Activated T-cell treated with anti-CD3 and anti-CD28 coated beads, Interleukin-2, amount 50 U/mL, for 72 hours (primary cell): ENCODE results near the gene PCDHGB7. TPM values are rescaled to one million over a fixed set of nuclear protein-coding genes. Genes with fewer than 3 reads are reported as not detected.
"Not testable (repeated sequence)": the region's sequence is repeated elsewhere in the genome, so short reads cannot be mapped to it uniquely, and the experiment has no call there.

ENCODE experiments used
- ATAC-seq, 2 donors: fragments of 150-1000 bp; cut with Tn5 transposase; replicated peaks in 1 of 2; 2 replicates each; pipeline ENCODE4 v1.10.0; 2021; ENCODE audit warnings: moderate library complexity in 2 of 2, mild to moderate bottlenecking in 1 of 2
- DNase-seq, 2 donors: peaks; one replicate each; pipeline ENCODE4 v3.0.0; 2021 to 2022; ENCODE audit warnings: mixed read lengths in 1 of 2
- H3K27ac Mint-ChIP-seq: one replicate; pipeline ENCODE4 v1.8.0; 2022; ENCODE audit warnings: mild to moderate bottlenecking, moderate library complexity, mixed read lengths
- H3K27me3 Mint-ChIP-seq: one replicate; pipeline ENCODE4 v1.8.0; 2022; ENCODE audit warnings: low read depth, mixed read lengths
- H3K36me3 Mint-ChIP-seq, 2 donors: one replicate each; pipeline ENCODE4 v1.8.0; 2022; ENCODE audit warnings: mixed read lengths in 2 of 2, mild to moderate bottlenecking in 1 of 2; ENCODE audit not compliant: insufficient read depth in 2 of 2
- H3K4me1 Mint-ChIP-seq: one replicate; pipeline ENCODE4 v1.8.0; 2022; ENCODE audit warnings: low read depth, mixed read lengths
- H3K4me3 Mint-ChIP-seq, 2 donors: one replicate each; pipeline ENCODE4 v1.8.0; 2022; ENCODE audit warnings: mild to moderate bottlenecking in 2 of 2, mixed read lengths in 2 of 2, moderate library complexity in 2 of 2
- H3K9me3 Mint-ChIP-seq, 2 donors: one replicate each; pipeline ENCODE4 v1.8.0; 2022; ENCODE audit warnings: mixed read lengths in 2 of 2
- total RNA-seq, 2 donors: library from RNA; stranded (reverse); gene quantifications; one replicate each; pipeline ENCODE4 v1.2.3, GENCODE V29; 2022

Gene PCDHGB7
- total RNA-seq, 2 donors from 2014 or later = 0.17 TPM; not detected in 1

DNA sequence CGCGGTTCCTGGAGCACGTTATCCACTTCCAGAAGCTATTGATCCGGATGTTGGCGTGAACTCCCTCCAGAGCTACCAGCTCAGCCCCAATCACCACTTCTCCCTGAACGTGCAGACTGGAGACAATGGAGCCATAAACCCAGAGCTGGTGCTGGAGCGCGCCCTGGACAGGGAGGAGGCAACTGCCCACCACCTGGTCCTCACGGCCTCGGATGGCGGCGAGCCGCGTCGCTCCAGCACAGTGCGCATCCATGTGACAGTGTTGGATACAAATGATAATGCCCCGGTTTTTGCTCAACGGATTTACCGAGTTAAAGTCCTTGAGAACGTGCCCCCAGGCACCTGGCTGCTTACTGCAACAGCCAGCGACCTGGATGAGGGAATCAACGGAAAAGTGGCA lies 14.1 kb upstream of the PCDHGB7 start:
- H3K4me3 Mint-ChIP-seq = no peak overlapping the region
- H3K4me1 Mint-ChIP-seq = peaks cover 10% of the 10 kb centered on the region
- peaks cover 4 to 6% of the 10 kb centered on the region in 2 donors for H3K9me3 Mint-ChIP-seq
- peaks cover 83% of the 10 kb centered on the region for H3K27me3 Mint-ChIP-seq
- no peak overlapping the region for H3K27ac Mint-ChIP-seq
- H3K36me3 Mint-ChIP-seq = peaks cover 17 to 24% of the 10 kb centered on the region in 2 donors
- ATAC-seq = no peak
- no peak for DNase-seq

DNA sequence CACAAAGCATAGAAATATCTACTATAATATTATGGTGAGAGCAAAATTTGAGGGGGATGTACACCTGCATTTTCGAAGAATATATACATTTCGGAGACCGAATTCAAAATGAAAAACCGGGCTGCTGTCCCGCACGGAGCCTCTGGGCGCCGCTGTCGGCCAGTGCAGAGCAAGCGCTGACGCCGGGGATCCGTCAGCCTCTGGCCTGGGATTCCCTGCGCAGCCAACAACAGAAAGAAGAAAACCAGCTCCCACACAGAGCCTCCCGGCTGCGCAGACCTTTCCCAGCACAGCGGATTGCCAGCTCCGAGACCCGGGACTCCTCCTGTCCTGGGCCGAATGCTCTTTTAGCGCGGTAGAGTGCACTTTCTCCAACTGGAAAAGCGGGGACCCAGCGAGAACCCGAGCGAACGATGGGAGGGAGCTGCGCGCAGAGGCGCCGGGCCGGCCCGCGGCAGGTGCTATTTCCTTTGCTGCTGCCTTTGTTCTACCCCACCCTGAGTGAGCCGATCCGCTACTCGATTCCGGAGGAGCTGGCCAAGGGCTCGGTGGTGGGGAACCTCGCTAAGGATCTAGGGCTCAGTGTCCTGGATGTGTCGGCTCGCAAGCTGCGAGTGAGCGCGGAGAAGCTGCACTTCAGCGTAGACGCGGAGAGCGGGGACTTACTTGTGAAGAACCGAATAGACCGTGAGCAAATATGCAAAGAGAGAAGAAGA lies 9.5 kb upstream of the PCDHGB7 start, which contains the start of gene PCDHGB6:
PCDHGB6 (plus strand) TSS at position 232 of the 716 bp plus-strand sequence; CDS start at position 414, 182 bp downstream.
- Mint-ChIP-seq H3K9me3 (peaks cover 8 to 11% of the 10 kb centered on the region in 2 donors), H3K27ac (peak within 1 kb of the TSS; percentile 68), H3K27me3 (peaks cover 81% of the 10 kb centered on the region), H3K4me3 (peak within 1 kb of the TSS; percentile 58 to 67), H3K4me1 (peaks cover 13% of the 10 kb centered on the region), H3K36me3 (peaks cover 14 to 27% of the 10 kb centered on the region in 2 donors)
- ATAC-seq (peak; percentile 55 to 59), DNase-seq (peak; percentile 41 to 53)

DNA sequence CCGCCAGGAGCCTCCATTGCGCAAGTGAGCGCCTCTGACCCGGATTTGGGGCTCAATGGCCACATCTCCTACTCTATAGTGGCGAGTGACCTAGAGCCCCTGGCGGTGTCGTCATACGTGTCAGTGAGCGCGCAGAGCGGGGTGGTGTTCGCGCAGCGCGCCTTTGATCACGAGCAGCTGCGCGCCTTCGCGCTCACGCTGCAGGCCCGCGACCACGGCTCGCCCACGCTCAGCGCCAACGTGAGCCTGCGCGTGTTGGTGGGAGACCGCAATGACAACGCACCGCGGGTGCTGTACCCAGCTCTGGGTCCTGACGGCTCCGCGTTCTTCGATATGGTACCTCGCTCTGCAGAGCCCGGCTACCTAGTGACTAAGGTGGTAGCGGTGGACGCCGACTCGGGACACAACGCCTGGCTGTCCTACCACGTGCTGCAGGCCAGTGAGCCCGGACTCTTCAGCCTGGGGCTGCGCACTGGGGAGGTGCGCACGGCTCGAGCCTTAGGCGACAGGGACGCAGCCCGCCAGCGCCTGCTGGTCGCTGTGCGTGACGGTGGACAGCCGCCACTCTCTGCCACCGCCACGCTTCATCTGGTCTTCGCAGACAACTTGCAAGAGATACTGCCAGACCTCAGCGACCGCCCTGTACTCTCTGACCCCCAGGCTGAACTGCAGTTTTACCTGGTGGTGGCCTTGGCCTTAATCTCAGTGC lies 7.7 kb upstream of the PCDHGB7 start:
- peaks cover 25% of the 10 kb centered on the region for H3K4me1 Mint-ChIP-seq
- ATAC-seq (no peak), DNase-seq (no peak)
- no peak overlapping the region for H3K27ac Mint-ChIP-seq
- H3K27me3 Mint-ChIP-seq = peaks cover 84% of the 10 kb centered on the region
- peaks cover 11 to 12% of the 10 kb centered on the region in 2 donors for H3K9me3 Mint-ChIP-seq
- no peak overlapping the region for H3K4me3 Mint-ChIP-seq
- H3K36me3 Mint-ChIP-seq = peaks cover 18 to 35% of the 10 kb centered on the region in 2 donors

DNA sequence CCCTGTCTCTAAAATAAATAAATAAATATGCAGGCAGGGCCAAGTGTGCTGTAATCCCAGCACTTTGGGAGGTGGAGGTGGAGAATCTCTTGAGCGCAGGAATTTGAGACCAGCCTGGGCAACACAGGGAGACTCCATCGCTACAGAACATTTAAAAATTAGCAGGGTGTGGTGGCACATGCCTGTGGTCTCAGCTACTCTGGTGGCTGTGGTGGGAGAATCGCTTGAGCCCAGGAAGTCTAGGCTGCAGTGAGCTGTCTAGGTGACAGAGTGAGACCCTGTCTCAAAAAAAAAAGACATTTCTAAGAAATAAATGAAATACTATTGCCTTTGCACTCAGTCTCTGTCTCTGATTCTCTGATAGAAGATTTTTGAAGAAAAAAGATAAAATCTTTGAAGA lies 5.9 kb upstream of the PCDHGB7 start:
- Mint-ChIP-seq H3K27me3 (peaks cover 79% of the 10 kb centered on the region), H3K4me1 (peaks cover 31% of the 10 kb centered on the region), H3K9me3 (peaks cover 8 to 12% of the 10 kb centered on the region in 2 donors), H3K27ac (no peak overlapping the region), H3K4me3 (no peak overlapping the region), H3K36me3 (peaks cover 14 to 31% of the 10 kb centered on the region in 2 donors)
- DNase-seq = no peak
- no peak for ATAC-seq

DNA sequence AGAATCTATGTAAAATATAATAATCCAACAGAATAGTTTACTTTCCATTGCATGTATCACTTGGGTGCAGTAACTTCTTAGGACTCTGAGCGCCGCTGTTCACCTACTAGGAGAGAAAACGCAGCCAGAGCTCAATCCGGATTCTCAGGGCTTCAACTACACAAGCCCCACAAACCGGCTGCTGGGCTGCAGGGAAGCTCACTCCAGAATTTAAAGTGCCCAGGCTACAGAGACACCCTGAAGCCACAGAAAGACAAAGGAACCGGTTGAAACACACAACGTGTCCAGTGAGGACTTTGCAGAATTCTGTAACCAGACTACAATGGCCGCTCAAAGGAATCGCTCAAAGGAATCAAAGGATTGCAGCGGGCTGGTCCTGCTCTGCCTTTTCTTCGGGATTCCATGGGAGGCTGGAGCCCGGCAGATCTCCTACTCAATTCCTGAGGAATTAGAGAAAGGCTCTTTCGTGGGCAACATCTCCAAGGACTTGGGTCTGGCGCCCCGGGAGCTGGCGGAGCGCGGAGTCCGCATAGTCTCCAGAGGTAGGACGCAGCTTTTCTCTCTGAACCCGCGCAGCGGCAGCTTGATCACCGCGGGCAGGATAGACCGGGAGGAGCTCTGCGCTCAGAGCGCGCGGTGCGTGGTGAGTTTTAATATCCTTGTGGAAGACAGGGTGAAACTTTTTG lies 4.5 kb upstream of the PCDHGB7 start, which contains the start of gene PCDHGA10:
PCDHGA10 (plus strand) TSS at position 134 of the 686 bp plus-strand sequence; CDS start at position 323, 189 bp downstream.
- peak within 1 kb of the TSS; percentile 91 to 92 for H3K4me3 Mint-ChIP-seq
- H3K27ac Mint-ChIP-seq = peak within 1 kb of the TSS; percentile 82
- DNase-seq = peak; percentile 61 to 69
- peaks cover 17 to 28% of the 10 kb centered on the region in 2 donors for H3K36me3 Mint-ChIP-seq
- peaks cover 10 to 12% of the 10 kb centered on the region in 2 donors for H3K9me3 Mint-ChIP-seq
- ATAC-seq = peak; percentile 80 to 81
- H3K4me1 Mint-ChIP-seq = peaks cover 35% of the 10 kb centered on the region
- peaks cover 79% of the 10 kb centered on the region for H3K27me3 Mint-ChIP-seq

DNA sequence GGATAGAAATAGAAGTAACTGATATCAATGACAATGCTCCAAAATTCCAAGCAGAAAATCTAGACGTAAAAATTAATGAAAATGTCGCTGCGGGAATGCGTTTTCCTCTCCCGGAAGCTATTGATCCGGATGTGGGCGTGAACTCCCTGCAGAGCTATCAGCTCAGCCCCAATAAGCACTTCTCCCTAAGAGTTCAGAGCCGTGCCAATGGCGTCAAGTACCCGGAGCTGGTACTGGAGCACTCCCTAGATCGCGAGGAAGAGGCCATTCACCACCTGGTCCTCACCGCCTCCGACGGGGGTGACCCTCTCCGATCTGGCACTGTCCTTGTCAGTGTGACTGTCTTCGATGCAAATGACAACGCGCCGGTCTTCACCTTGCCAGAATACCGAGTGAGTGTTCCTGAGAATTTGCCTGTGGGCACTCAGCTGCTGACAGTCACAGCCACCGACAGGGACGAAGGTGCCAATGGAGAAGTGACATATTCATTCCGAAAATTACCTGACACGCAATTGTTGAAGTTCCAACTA lies 3.9 kb upstream of the PCDHGB7 start:
- peaks cover 12 to 13% of the 10 kb centered on the region in 2 donors for H3K9me3 Mint-ChIP-seq

DNA sequence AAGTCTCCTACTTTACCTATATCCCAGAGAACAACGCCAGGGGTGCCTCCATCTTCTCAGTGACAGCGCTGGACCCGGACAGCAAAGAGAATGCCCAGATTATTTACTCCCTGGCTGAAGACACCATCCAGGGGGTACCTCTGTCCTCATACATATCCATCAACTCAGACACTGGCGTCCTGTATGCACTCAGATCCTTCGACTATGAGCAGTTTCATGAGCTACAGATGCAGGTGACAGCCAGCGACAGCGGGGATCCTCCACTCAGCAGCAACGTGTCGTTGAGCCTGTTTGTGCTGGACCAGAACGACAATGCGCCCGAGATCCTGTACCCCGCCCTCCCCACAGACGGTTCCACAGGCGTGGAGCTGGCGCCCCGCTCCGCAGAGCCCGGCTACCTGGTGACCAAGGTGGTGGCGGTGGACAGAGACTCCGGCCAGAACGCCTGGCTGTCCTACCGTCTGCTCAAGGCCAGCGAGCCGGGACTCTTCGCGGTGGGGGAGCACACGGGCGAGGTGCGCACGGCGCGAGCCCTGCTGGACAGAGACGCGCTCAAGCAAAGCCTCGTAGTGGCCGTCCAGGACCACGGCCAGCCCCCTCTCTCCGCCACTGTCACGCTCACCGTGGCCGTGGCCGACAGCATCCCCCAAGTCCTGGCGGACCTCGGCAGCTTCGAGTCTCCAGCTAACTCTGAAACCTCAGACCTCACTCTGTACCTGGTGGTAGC lies 2.8 kb upstream of the PCDHGB7 start:
- H3K9me3 Mint-ChIP-seq, DNase-seq, ATAC-seq, H3K27ac Mint-ChIP-seq: not testable (repeated sequence)
- H3K4me3 Mint-ChIP-seq = peak overlapping the region; percentile 19 to 37
- H3K4me1 Mint-ChIP-seq = peaks cover 32% of the 10 kb centered on the region
- H3K36me3 Mint-ChIP-seq = peaks cover 20 to 27% of the 10 kb centered on the region in 2 donors
- H3K27me3 Mint-ChIP-seq = peaks cover 80% of the 10 kb centered on the region

More for the DNA sequence above, 3.9 kb upstream of the PCDHGB7 start:
- Mint-ChIP-seq H3K36me3 (peaks cover 20 to 29% of the 10 kb centered on the region in 2 donors), H3K4me1 (peaks cover 37% of the 10 kb centered on the region), H3K4me3 (peak overlapping the region; percentile 91 to 92), H3K27ac (peak overlapping the region; percentile 82), H3K27me3 (peaks cover 79% of the 10 kb centered on the region)
- ATAC-seq (no peak), DNase-seq (no peak)

DNA sequence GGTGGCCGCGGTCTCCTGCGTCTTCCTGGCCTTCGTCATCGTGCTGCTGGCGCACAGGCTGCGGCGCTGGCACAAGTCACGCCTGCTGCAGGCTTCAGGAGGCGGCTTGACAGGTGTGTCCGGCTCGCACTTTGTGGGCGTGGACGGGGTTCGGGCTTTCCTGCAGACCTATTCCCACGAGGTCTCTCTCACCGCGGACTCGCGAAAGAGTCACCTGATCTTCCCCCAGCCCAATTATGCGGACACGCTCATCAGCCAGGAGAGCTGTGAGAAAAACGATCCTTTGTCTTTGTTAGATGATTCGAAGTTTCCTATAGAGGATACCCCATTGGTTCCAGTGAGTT lies 2.2 kb upstream of the PCDHGB7 start:
- Mint-ChIP-seq H3K4me3 (peak overlapping the region; percentile 37 to 59), H3K9me3 (peaks cover 8 to 11% of the 10 kb centered on the region in 2 donors), H3K36me3 (peaks cover 19 to 28% of the 10 kb centered on the region in 2 donors), H3K27me3 (peaks cover 80% of the 10 kb centered on the region), H3K4me1 (peaks cover 32% of the 10 kb centered on the region)
- ATAC-seq, H3K27ac Mint-ChIP-seq, DNase-seq: not testable (repeated sequence)

DNA sequence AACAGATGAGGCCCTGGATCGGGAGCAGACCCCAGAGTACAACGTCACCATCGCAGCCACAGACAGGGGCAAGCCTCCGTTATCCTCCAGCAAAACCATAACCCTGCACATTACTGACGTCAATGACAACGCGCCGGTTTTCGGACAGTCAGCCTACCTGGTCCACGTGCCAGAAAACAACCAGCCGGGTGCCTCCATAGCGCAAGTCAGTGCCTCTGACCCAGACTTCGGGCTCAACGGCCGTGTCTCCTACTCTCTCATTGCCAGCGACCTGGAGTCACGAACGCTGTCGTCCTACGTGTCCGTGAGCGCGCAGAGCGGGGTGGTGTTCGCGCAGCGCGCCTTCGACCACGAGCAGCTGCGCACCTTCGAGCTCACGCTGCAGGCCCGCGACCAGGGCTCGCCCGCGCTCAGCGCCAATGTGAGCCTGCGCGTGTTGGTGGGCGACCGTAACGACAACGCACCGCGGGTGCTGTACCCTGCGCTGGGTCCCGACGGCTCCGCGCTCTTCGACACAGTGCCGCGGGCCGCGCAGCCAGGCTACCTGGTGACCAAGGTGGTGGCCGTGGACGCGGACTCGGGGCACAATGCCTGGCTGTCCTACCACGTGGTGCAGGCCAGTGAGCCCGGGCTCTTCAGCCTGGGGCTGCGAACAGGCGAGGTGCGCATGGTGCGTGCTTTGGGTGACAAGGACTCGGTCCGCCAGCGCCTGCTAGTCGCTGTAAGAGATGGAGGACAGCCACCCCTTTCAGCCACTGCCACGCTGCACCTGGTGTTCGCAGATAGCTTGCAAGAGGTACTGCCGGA lies 1.8 kb downstream of the PCDHGB7 start:
- no peak for ATAC-seq
- H3K4me3 Mint-ChIP-seq = no peak overlapping the region
- peaks cover 31% of the 10 kb centered on the region for H3K4me1 Mint-ChIP-seq
- no peak overlapping the region for H3K27ac Mint-ChIP-seq
- peaks cover 86% of the 10 kb centered on the region for H3K27me3 Mint-ChIP-seq
- peaks cover 23 to 35% of the 10 kb centered on the region in 2 donors for H3K36me3 Mint-ChIP-seq
- peaks cover 8 to 14% of the 10 kb centered on the region in 2 donors for H3K9me3 Mint-ChIP-seq
- no peak for DNase-seq

DNA sequence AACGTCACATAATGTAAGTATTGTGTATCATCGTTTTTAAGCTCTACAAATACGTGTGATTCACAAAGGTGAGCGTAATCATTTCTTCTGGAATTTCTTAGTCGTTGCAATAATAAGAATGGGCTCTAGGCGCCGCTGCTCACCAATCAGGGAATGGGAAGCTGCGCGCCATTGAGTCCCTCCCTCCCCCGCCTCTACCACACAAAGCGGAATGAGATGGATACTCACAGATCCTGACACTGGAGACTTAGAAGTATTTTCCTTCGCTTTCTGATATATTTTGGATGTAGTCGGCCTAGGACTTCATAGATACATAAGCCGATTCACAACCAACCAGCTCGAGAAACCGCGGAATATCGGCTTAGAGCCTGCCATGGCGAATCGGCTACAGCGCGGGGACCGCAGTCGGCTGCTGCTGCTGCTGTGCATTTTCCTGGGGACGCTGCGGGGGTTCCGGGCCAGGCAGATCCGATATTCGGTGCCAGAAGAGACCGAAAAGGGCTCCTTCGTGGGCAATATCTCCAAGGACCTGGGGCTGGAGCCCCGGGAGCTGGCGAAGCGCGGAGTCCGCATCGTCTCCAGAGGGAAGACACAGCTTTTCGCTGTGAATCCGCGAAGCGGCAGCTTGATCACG lies 3.5 kb downstream of the PCDHGB7 start, which contains the start of gene PCDHGA11:
PCDHGA11 (plus strand) TSS at position 197 of the 634 bp plus-strand sequence; CDS start at position 374, 177 bp downstream.
- peaks cover 5 to 12% of the 10 kb centered on the region in 2 donors for H3K9me3 Mint-ChIP-seq
- H3K4me1 Mint-ChIP-seq = peaks cover 20% of the 10 kb centered on the region
- H3K27ac Mint-ChIP-seq = peak within 1 kb of the TSS; percentile 80
- H3K36me3 Mint-ChIP-seq = peaks cover 19 to 34% of the 10 kb centered on the region in 2 donors
- ATAC-seq (peak; percentile 48 to 49), DNase-seq (peak; percentile 56 to 58)
- H3K4me3 Mint-ChIP-seq = peak within 1 kb of the TSS; percentile 85 to 87
- H3K27me3 Mint-ChIP-seq = peaks cover 85% of the 10 kb centered on the region

DNA sequence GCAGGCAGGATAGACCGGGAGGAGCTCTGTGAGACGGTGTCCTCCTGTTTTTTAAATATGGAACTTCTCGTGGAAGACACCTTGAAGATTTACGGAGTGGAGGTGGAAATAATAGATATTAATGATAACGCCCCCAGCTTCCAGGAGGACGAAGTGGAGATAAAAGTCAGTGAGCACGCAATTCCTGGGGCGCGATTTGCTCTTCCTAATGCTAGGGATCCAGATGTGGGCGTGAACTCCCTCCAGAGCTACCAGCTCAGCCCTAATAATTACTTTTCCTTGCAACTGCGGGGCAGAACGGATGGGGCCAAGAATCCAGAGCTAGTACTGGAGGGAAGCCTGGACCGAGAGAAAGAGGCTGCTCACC lies 4.0 kb downstream of the PCDHGB7 start:
- DNase-seq = no peak
- Mint-ChIP-seq H3K9me3 (peaks cover 5 to 12% of the 10 kb centered on the region in 2 donors), H3K4me1 (peaks cover 20% of the 10 kb centered on the region), H3K27me3 (peaks cover 88% of the 10 kb centered on the region), H3K4me3 (peak overlapping the region; percentile 85 to 87), H3K36me3 (peaks cover 19 to 34% of the 10 kb centered on the region in 2 donors), H3K27ac (peak overlapping the region; percentile 38)
- ATAC-seq = no peak
